HG02981 (cell line): Measurements from ENCODE around the gene UBAC2.

ENCODE experiments used
- ATAC-seq: cut with Tn5 transposase; IDR thresholded peaks from one replicate; pipeline ENCODE4 v1.9.1; 2021; ENCODE audit warnings: mild to moderate bottlenecking, moderate library complexity; ENCODE audit not compliant: unreplicated experiment

Gene UBAC2

DNA sequence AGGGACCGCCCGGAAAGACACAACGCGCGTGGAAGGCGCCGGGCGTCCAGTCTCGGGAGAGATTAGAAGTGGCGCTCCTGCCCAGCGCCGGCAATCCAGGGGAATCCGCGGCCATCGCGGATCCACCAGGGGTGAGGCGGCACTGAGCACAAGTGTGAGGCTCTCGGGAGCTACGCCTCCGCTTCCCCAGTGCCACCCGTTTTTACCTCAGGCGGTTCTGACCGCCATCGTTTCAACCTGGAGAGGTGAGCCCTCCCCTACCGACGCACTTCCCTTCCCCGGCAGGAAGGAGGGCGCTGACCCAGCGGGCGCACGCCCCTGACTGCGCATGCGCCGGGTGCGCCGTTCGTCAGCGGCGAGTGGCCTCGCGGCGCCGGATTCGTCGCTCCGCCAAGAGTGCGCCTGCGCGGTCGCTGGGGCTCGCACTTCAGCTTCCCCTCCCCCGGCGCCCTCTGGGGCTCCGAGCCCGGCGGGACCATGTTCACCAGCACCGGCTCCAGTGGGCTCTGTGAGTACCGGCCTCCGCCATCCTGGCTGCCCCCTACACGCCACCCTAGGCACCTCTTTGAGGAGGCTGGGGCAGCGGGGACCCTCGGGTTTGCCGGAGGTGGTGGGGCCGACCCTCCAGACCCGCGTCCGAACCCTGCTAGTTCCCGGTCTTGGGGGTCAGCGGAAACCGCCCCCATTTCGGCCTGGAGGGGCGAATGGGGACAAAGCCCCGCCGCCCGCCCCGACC, at the start of gene UBAC2:
Gene UBAC2 (plus strand): TSS at position 423 of the 736 bp plus-strand sequence. CDS start 55 bp downstream, at position 478.
- peak; percentile 75 for ATAC-seq

DNA sequence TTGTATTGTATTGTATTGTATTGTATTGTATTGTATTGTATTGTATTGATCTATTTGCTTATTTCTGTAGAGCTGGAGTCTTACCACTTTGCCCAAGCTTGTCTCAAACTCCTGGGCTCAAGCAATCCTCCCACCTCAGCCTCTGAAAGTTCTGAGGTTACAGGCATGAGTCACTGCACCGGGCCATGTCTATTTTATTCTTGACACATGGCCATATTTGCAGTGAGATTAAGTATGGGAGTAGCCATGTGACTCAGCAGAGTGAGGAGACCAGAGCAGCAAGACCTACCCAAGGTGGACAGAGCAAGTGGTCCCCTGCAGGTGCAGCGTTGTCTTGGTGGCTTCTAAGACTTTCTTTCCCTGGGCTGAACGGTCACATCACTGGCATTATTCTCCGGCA, 49.1 kb upstream of the UBAC2 start:
- peak; percentile 87 for ATAC-seq

DNA sequence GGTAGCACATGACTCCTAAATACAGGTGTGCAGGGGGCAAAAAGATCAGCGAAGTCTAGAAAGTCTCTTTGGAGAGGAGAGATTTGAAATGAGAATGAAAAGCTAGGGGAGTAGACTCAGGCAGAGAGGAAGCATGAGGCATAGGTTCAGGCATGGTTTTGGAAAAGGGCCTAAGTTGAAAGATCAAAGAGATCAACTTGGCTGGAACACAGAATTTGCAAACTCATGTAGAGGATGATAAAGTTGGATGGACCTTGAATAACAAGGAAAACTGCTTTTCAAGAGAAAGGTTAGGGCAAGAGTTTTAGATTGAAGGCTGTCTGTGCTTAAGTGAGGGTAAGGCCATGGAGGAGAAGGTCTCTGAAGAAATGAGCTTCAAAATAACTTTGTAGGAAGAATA, 47.4 kb upstream of the UBAC2 start:
- no peak for ATAC-seq

DNA sequence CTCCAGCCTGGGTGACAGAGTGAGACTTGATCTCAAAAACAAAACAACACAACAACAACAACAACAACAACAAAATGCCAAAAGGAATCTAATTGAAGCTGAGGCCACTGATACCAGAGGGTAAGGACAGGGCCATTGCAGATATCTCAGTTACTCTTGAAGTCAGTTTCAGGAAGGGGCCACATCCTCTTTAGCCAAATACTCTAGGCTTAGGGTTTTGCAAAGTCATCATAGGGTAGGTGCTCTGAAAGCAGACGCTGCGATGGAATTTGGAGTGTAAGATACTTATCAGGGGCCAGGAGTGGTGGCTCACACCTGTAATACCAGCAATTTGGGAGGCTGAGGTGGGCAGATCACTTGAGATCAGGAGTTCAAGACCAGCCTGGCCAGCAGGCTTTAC, 46.6 kb upstream of the UBAC2 start:
- ATAC-seq = no peak

DNA sequence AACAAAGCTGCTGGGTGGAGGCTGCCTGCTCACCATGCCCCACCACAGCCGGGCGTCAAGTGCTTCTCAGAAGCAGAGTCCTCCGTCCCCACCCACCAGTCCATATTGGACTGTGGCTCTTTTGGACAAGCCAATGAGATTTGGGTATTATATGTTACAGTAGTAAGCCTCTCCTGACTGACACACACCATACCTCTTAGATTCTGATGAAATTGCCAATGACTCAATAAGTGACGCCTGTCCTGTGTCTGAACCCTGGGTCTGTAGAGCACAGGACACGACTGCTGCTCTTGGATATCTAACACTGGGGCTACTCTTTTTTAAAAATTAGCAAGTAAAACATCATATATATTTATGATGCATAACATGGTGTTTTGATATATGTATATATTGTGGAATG, 44.8 kb upstream of the UBAC2 start:
- no peak for ATAC-seq

DNA sequence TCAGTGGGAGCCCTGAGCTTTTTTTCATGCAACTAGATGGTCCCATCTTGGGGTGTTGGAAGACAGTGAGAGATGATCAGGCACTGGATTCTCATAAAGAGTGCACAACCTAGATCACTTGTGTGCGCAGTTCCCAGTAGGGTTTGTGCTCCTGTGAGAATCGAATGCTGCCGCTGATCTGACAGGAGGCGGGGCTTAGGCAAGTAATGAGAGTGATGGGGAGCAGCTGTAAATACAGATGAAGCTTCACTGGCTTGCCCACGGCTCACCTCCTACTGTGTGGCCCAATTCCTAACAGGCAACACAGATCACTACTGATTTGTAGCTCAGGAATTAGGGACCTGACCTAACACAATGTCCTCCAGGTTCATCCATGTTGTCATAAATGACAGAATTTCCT, 43.6 kb upstream of the UBAC2 start:
- no peak for ATAC-seq

DNA sequence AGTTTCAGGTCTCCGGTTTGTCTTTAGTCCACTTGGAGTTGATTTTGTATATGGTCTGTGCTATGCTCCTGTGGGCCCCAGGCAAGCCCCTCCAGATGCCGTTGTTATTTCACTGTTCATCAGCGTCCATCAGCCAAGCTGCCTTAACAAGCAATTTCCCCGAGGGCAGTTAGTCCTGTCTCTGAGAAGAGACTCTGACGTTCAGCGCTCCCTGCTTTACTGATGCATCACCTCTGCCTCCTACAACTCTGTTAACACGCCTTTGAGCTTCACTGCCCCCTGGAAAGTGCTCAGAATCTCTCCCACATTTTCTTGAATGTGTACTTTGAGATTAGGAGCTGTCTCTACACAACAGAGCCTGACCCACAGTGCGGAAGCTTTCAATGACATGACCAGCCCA, 41.8 kb upstream of the UBAC2 start:
- no peak for ATAC-seq

DNA sequence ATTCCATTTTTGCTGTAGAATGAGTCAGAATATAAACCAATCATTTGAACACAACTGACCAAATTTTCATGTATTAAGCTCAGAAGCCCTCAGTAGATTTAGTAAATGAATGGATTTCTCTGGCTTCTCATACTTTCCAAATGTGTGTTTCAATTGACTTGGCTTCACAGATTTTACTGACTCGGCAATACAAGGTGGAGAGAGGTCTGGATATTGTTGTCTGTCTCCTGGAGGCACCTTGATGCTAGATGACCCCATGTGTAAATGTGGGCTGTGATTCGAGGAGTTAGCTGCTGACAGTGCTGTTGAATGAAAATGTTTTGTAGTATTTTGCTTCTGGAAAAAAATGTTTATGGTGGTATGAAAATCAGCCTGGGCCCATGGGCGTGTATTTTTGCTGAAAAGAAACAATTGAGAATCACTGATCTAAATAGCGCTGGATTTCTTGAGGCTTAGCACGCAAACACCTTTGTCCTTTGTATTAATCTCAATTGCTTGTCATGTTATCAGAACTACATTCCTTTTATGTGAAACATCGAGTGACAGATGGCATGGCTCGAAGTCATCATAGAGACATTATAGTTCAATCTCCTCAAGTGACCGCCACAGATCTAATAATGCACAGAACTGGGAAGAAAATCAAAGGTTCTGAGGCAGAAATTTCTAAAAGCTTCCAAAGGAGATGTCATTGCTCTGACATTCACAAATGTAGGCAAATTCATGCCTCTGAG, 41.2 kb upstream of the UBAC2 start:
- ATAC-seq = no peak

GRCh38 chr13:99160415-99160814, 40.2 kb upstream of the UBAC2 start:
- ATAC-seq = no peak

DNA sequence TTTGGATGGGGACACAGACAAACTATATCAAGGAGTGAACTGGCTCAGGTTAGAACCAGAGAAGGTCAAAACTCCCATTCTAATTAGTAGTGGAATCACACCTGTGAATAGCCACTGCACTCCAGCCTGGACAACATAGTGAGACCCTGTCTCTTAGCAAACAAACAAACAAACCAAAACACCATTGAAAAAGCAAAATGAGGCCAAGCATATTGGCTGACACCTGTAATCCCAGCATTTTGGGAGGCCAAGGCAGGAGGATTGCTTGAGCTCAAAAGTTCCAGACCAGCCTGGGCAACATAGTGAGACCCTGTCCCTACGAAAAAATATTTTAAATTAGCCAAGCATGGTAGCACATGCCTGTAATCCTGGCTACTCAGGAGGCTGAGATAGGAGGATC, 39.1 kb upstream of the UBAC2 start:
- ATAC-seq = no peak

- no peak for ATAC-seq
These were observed 37.9 kb upstream of the UBAC2 start for GRCh38 chr13:99162567-99163361.

DNA sequence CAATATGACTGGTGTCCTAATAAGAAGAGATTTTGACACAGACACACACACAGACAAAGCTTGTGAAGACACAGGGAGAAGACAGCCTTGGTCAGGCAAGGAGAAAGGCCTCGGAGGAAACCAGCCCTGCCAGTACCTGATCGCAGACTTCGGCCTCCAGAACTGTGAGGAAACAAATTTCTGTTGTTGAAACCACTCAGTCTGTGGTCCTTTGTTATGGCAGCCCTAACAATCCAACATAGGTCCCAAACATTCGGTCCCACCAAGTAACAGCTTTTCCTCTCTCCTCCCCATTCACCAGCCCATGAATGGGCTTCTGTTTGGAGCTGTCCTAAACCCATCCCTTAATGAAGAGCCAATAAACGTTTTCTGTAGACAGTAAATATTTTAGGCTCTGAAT, 36.4 kb upstream of the UBAC2 start:
- no peak for ATAC-seq

DNA sequence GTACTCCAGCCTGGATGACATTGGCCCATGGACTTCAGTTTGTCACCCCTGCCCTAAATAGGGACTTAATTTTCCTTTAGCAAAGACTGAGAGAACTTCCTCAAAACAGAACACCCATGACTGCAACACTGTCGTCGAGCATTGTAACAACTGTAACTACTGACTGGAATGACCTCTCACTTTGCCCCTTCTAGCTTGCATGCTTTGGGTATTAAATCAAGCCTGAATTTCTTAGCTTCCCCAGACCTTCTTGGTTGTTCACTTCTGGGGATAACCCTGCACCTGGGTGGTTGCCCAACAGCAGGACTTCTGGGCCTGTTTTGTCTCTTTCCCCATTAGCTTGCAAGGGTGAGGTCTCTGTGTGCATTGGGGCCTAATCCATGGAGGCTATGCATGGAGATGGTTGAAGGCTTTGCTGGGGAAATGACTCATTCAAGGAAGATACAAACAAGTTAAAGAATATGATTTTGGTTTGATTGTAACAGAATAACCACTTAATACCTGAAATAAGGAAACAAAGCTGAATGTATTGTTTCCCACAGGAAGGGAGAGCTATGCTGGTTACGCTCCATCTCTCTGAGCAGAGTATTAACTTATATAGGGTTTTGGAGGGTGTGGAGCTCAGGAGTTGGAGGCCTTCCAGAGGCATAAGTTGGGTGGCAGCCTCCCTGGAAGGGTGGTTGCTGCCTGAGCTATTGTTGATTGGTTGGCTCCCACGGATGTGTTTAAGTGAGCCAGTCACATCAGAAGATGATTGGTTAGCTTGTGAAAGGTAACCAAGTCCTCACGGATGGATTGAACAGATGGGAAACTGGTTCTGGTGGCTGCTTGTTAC, 34.7 kb upstream of the UBAC2 start:
- no peak for ATAC-seq

DNA sequence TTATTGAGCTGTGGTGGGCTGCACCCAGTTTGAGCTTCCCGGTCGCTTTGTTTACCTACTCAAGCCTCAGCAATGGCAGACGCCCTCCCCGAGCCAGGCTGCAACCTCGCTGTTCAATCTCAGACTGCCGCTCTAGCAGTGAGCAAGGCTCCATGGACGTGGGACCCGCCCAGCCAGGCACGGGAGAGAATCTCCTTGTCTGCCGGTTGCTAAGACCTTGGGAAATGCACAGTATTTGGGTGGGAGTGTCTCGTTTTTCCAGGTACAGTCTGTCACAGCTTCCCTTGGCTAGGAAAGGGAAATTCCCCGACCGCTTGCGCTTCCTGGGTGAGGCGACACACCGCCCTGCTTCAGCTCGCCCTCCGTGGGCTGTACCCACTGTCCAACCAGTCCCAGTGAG, 27.7 kb upstream of the UBAC2 start:
- ATAC-seq = no peak

DNA sequence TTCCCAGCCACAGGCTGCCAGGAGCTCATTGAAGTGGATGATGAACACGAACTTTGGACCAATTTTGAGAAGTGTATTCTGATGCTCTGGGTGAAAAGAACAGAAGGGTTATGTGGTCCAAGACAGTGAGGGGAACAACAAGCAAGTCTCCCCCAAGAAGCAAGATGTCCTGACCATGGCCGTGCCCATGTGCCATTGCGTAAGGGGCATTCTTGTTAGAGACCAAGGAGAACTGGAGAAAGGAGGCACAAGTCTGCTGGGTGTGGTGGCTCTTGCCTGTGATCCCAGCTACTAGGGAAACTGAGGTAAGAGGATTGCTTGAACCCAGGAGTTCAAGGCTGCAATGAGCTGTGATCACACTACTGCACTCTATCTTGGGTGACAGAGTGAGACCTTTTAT, 27.0 kb upstream of the UBAC2 start:
- no peak for ATAC-seq

GRCh38 chr13:99174533-99175100, 26.0 kb upstream of the UBAC2 start:
- ATAC-seq = no peak

DNA sequence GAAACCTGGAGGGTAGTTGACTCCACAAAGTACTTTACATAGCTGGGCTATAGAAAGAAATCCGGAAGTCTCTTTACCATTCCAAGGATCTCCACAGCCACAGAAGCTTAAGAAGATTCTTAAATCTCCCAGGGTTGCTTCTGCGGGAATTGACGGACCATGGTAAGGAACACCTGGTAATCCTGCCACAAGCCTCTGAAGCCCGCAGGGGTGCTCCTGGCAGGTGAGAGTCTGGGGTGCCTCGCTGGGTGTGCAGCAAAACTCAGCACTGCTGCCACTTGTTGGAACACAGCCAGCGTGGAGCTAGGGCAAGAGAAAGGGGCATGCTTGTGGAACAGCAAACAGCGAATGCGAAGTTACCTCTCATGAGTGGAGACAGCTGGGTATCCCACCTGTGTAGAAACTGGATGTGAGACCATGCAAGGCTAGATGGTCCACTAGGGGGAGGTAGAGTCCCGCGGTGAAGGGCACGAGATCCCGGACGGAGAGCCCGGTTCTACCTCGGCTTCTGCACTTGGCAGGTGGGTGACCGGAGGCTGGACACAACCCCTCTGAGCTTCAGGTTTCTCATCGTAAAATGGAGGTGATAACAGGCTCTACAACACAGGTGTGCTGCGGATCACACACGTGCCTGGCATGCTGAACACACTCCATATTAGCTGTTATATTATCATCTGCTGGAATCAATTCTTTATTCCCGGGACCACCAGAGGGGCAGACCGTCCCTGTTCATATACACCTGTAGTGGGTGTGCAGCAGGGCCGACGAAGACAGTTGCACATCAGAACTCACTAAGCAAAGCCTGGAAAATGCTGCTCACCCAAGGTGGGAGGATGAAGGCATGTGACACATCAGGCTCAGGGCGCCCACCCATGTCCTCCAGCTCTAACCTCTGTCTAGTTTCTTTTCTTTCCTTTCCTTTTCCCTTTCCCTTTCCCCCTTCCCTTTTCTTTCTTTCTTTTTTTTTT, 24.1 kb upstream of the UBAC2 start:
- ATAC-seq = peak; percentile 77

DNA sequence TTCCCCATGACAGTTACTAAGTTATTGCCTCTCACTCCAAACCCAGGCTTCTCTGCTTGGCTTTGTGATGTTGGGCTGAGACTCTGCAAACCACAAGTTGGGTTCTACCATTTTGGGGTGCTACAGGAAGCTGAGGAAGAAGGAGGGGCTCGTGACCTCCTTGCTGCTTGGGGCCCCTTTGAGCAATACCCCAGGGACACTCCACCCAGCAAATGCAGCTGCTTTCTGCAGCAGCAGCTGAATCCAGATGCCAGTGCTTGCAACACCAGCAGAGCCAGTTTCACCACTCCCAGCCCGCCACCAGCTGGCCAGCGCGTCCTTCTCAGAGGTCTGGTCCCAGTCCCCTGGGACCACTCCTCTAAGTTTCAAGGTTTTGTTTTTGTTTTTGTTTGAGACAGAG, 22.0 kb upstream of the UBAC2 start:
- peak; percentile 43 for ATAC-seq

GRCh38 chr13:99179460-99179859, 21.2 kb upstream of the UBAC2 start:
- no peak for ATAC-seq
